ENCODE data around the gene HTR1B.

DNA sequence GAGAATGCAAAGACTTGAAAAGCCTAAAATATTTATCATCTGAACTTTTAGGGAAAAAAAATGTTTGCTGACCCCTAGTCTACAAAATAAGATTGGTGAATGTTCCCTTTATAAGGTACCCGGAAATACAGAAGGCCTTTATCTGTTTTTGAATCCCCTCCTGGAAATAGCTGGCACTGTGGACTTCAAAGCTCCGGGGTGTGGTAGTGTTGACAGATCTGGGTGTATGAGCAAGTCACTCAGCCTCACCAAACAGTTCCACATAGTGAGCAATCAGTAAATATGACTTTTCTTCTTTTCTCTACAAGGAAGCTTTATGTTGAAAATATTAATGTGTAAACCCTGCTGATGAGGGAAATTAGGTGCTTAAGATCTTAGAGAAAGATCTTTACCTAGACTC lies 29.2 kb upstream of the HTR1B start:
- TF ChIP-seq POLR2A (IDR thresholded peaks at IDR 0.05) (no peak), CTCF (IDR thresholded peaks at IDR 0.05 in 8 of 11, conservative IDR thresholded peaks at IDR 0.05 in 3 of 11) (no peak)

Data from spleen (tissue), 7 donors.